ENCODE results near the gene BSG.
A peak's percentile ranks its signal among the peaks of the same experiment; 100 is the strongest.

BSG gene

GRCh38 chr19:572140-572742 lies at the start of gene BSG:
Gene BSG, plus strand, starts transcription at chr19:572596. Its CDS starts 39 bp downstream, at chr19:572635.
- DNase-seq, result peak; percentile 98
- Histone ChIP-seq H3K4me3 (ENCODE audit: low read depth, low read length) (peak within 1 kb of the TSS; percentile 79), H3K9me3 (ENCODE audit: severe bottlenecking) (peaks cover 5% of the 10 kb centered on the region), H3K27me3 (ENCODE audit: insufficient read depth, low read depth, severe bottlenecking) (no peaks in the 10 kb centered on the region), H3K27ac (peak within 1 kb of the TSS; percentile 99), H3K36me3 (peaks cover 47% of the 10 kb centered on the region)
- TF ChIP-seq CTCF (IDR thresholded peaks at IDR 0.05; ENCODE audit: low read depth, low read length), result no peak

GRCh38 chr19:522726-523125 lies 49.7 kb upstream of the BSG start:
- no peak for DNase-seq
- Histone ChIP-seq H3K4me3 (ENCODE audit: low read depth, low read length) (no peak overlapping the region), H3K36me3 (no peaks in the 10 kb centered on the region; the same call in 1 of the 2 replicates)

GRCh38 chr19:524062-524674 lies 48.2 kb upstream of the BSG start:
- Histone ChIP-seq H3K27me3 (ENCODE audit: insufficient read depth, low read depth, severe bottlenecking) (no peaks in the 10 kb centered on the region), H3K4me3 (ENCODE audit: low read depth, low read length) (no peak overlapping the region), H3K27ac (no peak overlapping the region), H3K36me3 (no peaks in the 10 kb centered on the region; the same call in 1 of the 2 replicates), H3K9me3 (ENCODE audit: severe bottlenecking) (peaks cover 21% of the 10 kb centered on the region)
- TF ChIP-seq CTCF (IDR thresholded peaks at IDR 0.05; ENCODE audit: low read depth, low read length), result no peak
- DNase-seq, result no peak

More at GRCh38 chr19:522726-523125, 49.7 kb upstream of the BSG start:
- Histone ChIP-seq H3K9me3 (ENCODE audit: severe bottlenecking) (peaks cover 21% of the 10 kb centered on the region), H3K27me3 (ENCODE audit: insufficient read depth, low read depth, severe bottlenecking) (no peaks in the 10 kb centered on the region), H3K27ac (no peak overlapping the region)
- TF ChIP-seq CTCF (IDR thresholded peaks at IDR 0.05; ENCODE audit: low read depth, low read length), result no peak

- Histone ChIP-seq H3K9me3 (ENCODE audit: severe bottlenecking) (peaks cover 21% of the 10 kb centered on the region), H3K27ac (no peak overlapping the region), H3K36me3 (no peaks in the 10 kb centered on the region; the same call in 1 of the 2 replicates), H3K27me3 (ENCODE audit: insufficient read depth, low read depth, severe bottlenecking) (no peaks in the 10 kb centered on the region), H3K4me3 (ENCODE audit: low read depth, low read length) (no peak overlapping the region)
- no peak for TF ChIP-seq CTCF (IDR thresholded peaks at IDR 0.05; ENCODE audit: low read depth, low read length)
- DNase-seq, result no peak
These were observed 47.4 kb upstream of the BSG start for GRCh38 chr19:525029-525428.

- DNase-seq, result no peak
- Histone ChIP-seq H3K9me3 (ENCODE audit: severe bottlenecking) (peaks cover 19% of the 10 kb centered on the region), H3K36me3 (no peaks in the 10 kb centered on the region), H3K27ac (no peak overlapping the region), H3K4me3 (ENCODE audit: low read depth, low read length) (no peak overlapping the region), H3K27me3 (ENCODE audit: insufficient read depth, low read depth, severe bottlenecking) (no peaks in the 10 kb centered on the region)
- TF ChIP-seq CTCF (IDR thresholded peaks at IDR 0.05; ENCODE audit: low read depth, low read length), result no peak
These were observed 46.5 kb upstream of the BSG start for GRCh38 chr19:525857-526419.

Data from WERI-Rb-1 (cell line).